ENCODE data around the gene C1orf105.

- TF ChIP-seq YY1 (IDR thresholded peaks at IDR 0.05; ENCODE audit: insufficient read depth, insufficient read length) (no peak), ZNF274 (IDR thresholded peaks at IDR 0.05; ENCODE audit: low read depth, low read length) (no peak)
These were observed 26.2 kb upstream of the C1orf105 start for GRCh38 chr1:172394141-172394751.
